ENCODE data around the gene RASD1. TPM values are rescaled to one million over a fixed set of nuclear protein-coding genes. Genes with fewer than 3 reads are reported as not detected.

Gene RASD1
- total and polyA plus RNA-seq, 2 of the 4 experiments (the other 2 are of a cell fraction), result 0.54 to 1.8 TPM

- in situ Hi-C loops (cut with MboI; ENCODE audit: low sequenced_read_pairs), result no loop called here
Measured at GRCh38 chr17:17491031-17491471, 5.1 kb downstream of the RASD1 start.

More at GRCh38 chr17:17491031-17491471, 5.1 kb downstream of the RASD1 start:
- H2AFZ ChIP-seq (replicated peaks; ENCODE audit: low read length, poor library complexity), result no peak overlapping the region
- BruUV-seq (replicated peaks), result no TSS peak
- WGBS, 2 experiments (ENCODE audit: extremely low coverage in 2 of 2, insufficient read length in 1 of 2), result 48% methylated on average over 4 of the region's 10 CpGs; no CpG with 5 or more reads in 1 of the 2 experiments
- DNase-seq (no peak), ATAC-seq (ENCODE audit: low read depth) (no peak)
- no peak overlapping the region for H3K23ac ChIP-seq (ENCODE audit: low read depth, low read length)
- H2AK5ac ChIP-seq (ENCODE audit: low read depth, low read length), result no peak overlapping the region
- POLR2A ChIA-PET (ENCODE audit: unreplicated experiment), result no interaction called here
- 0 out of 2 replicates have a peak, but pooled peaks cover 2% of the 10 kb centered on the region for H3K9me1 ChIP-seq (ENCODE audit: insufficient read depth, low read length)
- no peak overlapping the region for H3K9ac ChIP-seq (ENCODE audit: low read depth, low read length)
- H4K5ac ChIP-seq (ENCODE audit: low read depth, low read length), result no peak overlapping the region
- CTCF ChIA-PET, result interaction anchor here (0.6 kb wide), 1 partner anchor 111 kb away, joined by 3 read pairs; no protein-coding TSS in a partner anchor
- no peak overlapping the region for H4K8ac ChIP-seq (ENCODE audit: low read depth in 2 of 2, low read length in 2 of 2)
- no peak overlapping the region for H2BK20ac ChIP-seq (ENCODE audit: low read depth, low read length)
- H3K27ac ChIP-seq (ENCODE audit: insufficient read depth, low read length), result no peak overlapping the region
- H2BK5ac ChIP-seq (ENCODE audit: low read depth, low read length, poor library complexity, severe bottlenecking), result no peak overlapping the region
- H3K4me3 ChIP-seq (ENCODE audit: insufficient read depth, low read depth, low read length), result no peak overlapping the region
- no peak overlapping the region for H3K14ac ChIP-seq (replicated peaks; ENCODE audit: low read depth, low read length)
- H3K4me2 ChIP-seq (ENCODE audit: low read depth, low read length), result no peak overlapping the region
- H3K27me3 ChIP-seq (ENCODE audit: control insufficient read depth, insufficient read depth, low read length), result no peaks in the 10 kb centered on the region
- H3K4me1 ChIP-seq (ENCODE audit: control insufficient read depth, insufficient read depth, low read length), result peaks cover 7% of the 10 kb centered on the region; the same call in 1 of the 2 replicates
- no peaks in the 10 kb centered on the region for H3K9me3 ChIP-seq (ENCODE audit: control insufficient read depth, insufficient read depth, low read length)
- TF ChIP-seq BHLHE40 (IDR thresholded peaks at IDR 0.05; ENCODE audit: low read depth, low read length) (no peak), CEBPB (IDR thresholded peaks at IDR 0.05; ENCODE audit: low read depth, low read length) (no peak), RFX5 (IDR thresholded peaks at IDR 0.05; ENCODE audit: low read depth, low read length) (no peak), FOS (IDR thresholded peaks at IDR 0.05; ENCODE audit: low read depth, low read length) (no peak), MAZ (IDR thresholded peaks at IDR 0.05; ENCODE audit: borderline replicate concordance, low read depth, low read length) (no peak), MXI1 (IDR thresholded peaks at IDR 0.05; ENCODE audit: borderline replicate concordance, low read depth, low read length) (no peak), NFE2L2 (IDR thresholded peaks at IDR 0.05; ENCODE audit: low read depth, low read length) (no peak), MAFK (IDR thresholded peaks at IDR 0.05; ENCODE audit: low read depth, low read length) (no peak), POLR2A (IDR thresholded peaks at IDR 0.05; ENCODE audit: low read depth, low read length) (no peak), SMC3 (IDR thresholded peaks at IDR 0.05; ENCODE audit: low read depth, low read length) (no peak)
- TF ChIP-seq, protein P1, sequence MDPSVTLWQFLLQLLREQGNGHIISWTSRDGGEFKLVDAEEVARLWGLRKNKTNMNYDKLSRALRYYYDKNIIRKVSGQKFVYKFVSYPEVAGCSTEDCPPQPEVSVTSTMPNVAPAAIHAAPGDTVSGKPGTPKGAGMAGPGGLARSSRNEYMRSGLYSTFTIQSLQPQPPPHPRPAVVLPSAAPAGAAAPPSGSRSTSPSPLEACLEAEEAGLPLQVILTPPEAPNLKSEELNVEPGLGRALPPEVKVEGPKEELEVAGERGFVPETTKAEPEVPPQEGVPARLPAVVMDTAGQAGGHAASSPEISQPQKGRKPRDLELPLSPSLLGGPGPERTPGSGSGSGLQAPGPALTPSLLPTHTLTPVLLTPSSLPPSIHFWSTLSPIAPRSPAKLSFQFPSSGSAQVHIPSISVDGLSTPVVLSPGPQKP (IDR thresholded peaks at IDR 0.05; ENCODE audit: borderline replicate concordance, low read depth, low read length), result no peak
- TF ChIP-seq, protein P2, sequence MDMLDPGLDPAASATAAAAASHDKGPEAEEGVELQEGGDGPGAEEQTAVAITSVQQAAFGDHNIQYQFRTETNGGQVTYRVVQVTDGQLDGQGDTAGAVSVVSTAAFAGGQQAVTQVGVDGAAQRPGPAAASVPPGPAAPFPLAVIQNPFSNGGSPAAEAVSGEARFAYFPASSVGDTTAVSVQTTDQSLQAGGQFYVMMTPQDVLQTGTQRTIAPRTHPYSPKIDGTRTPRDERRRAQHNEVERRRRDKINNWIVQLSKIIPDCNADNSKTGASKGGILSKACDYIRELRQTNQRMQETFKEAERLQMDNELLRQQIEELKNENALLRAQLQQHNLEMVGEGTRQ (IDR thresholded peaks at IDR 0.05; ENCODE audit: low read depth, low read length), result no peak
- TF ChIP-seq, protein P3, sequence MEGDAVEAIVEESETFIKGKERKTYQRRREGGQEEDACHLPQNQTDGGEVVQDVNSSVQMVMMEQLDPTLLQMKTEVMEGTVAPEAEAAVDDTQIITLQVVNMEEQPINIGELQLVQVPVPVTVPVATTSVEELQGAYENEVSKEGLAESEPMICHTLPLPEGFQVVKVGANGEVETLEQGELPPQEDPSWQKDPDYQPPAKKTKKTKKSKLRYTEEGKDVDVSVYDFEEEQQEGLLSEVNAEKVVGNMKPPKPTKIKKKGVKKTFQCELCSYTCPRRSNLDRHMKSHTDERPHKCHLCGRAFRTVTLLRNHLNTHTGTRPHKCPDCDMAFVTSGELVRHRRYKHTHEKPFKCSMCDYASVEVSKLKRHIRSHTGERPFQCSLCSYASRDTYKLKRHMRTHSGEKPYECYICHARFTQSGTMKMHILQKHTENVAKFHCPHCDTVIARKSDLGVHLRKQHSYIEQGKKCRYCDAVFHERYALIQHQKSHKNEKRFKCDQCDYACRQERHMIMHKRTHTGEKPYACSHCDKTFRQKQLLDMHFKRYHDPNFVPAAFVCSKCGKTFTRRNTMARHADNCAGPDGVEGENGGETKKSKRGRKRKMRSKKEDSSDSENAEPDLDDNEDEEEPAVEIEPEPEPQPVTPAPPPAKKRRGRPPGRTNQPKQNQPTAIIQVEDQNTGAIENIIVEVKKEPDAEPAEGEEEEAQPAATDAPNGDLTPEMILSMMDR (conservative IDR thresholded peaks at IDR 0.05; ENCODE audit: low read depth, low read length), result no peak
- H3K36me3 ChIP-seq (ENCODE audit: control insufficient read depth, insufficient read depth, low read length), result peaks cover 32% of the 10 kb centered on the region
- intact Hi-C loops (cut with micrococcal nuclease), result no loop called here
- H4K91ac ChIP-seq (ENCODE audit: insufficient read depth, low read depth, low read length), result no peak overlapping the region
- H3K56ac ChIP-seq (ENCODE audit: extremely low read depth, insufficient read depth, low read length), result no peak overlapping the region
- H2BK120ac ChIP-seq (ENCODE audit: low read depth, low read length), result no peak overlapping the region
- H2BK15ac ChIP-seq (ENCODE audit: low read depth, low read length), result no peak overlapping the region
- H3K79me1 ChIP-seq (ENCODE audit: low read depth in 1 of 2, low read length in 2 of 2), result peaks cover 13 to 31% of the 10 kb centered on the region in 2 experiments; a peak in 3 of 4 replicates
- no peak overlapping the region for H2AK9ac ChIP-seq (replicated peaks; ENCODE audit: low read depth, low read length, poor library complexity)
- no peak overlapping the region for H3K4ac ChIP-seq (ENCODE audit: low read depth, low read length)
- peaks cover 15% of the 10 kb centered on the region for H4K20me1 ChIP-seq (ENCODE audit: insufficient read depth, low read length)
- dilution Hi-C loops (cut with HindIII; ENCODE audit: low sequenced_read_pairs, unreplicated experiment), result no loop called here
- no peak overlapping the region for H3K18ac ChIP-seq (ENCODE audit: low read depth, low read length)
